HG03139 (cell line): ENCODE measurements around the gene ZNF768.
"Not testable (repeated sequence)": the region's sequence is repeated elsewhere in the genome, so short reads cannot be mapped to it uniquely, and the experiment has no call there.

Experiments used
- ATAC-seq: cut with Tn5 transposase; IDR thresholded peaks from one replicate; pipeline ENCODE4 v1.9.1; 2021; ENCODE audit not compliant: unreplicated experiment

ZNF768 gene

GRCh38 chr16:30533748-30534367 lies 7.5 kb upstream of the ZNF768 start:
- ATAC-seq = no peak

- ATAC-seq = no peak
These were observed 6.8 kb upstream of the ZNF768 start for GRCh38 chr16:30533146-30533522.

- no peak for ATAC-seq
These were observed 6.1 kb upstream of the ZNF768 start for GRCh38 chr16:30532285-30533145.

- no peak for ATAC-seq
These were observed 4.0 kb upstream of the ZNF768 start for GRCh38 chr16:30530163-30531037.

- no peak for ATAC-seq
These were observed 2.6 kb upstream of the ZNF768 start for GRCh38 chr16:30528799-30529457.

GRCh38 chr16:30527635-30528178 lies 1.3 kb upstream of the ZNF768 start:
- ATAC-seq = no peak

GRCh38 chr16:30526823-30527634 lies 663 bp upstream of the ZNF768 start:
- peak; percentile 65 for ATAC-seq

GRCh38 chr16:30525844-30526136 lies 576 bp downstream of the ZNF768 start:
- no peak for ATAC-seq

- ATAC-seq = no peak
These were observed 1.5 kb downstream of the ZNF768 start for GRCh38 chr16:30524575-30525568.

GRCh38 chr16:30523768-30524574 lies 2.4 kb downstream of the ZNF768 start:
- no peak for ATAC-seq

- ATAC-seq = not testable (repeated sequence)
These were observed 3.5 kb downstream of the ZNF768 start for GRCh38 chr16:30522702-30523463.

- no peak for ATAC-seq
These were observed 4.3 kb downstream of the ZNF768 start for GRCh38 chr16:30521873-30522641.

GRCh38 chr16:30521476-30521872 lies 4.9 kb downstream of the ZNF768 start:
- ATAC-seq = no peak

- ATAC-seq = no peak
These were observed 7.0 kb downstream of the ZNF768 start for GRCh38 chr16:30519120-30520049.

GRCh38 chr16:30518552-30518951 lies 7.8 kb downstream of the ZNF768 start:
- no peak for ATAC-seq
